Endometrial microvascular endothelial cells (primary cell): ENCODE results near the gene LAMA5. TPM values are rescaled to one million over a fixed set of nuclear protein-coding genes. Genes with fewer than 3 reads are reported as not detected.

Experiments used
- in situ Hi-C: cut with HindIII; loops from 2 replicates; pipeline ENCODE4 v1.10.0; 2017; ENCODE audit warnings: low sequenced_read_pairs, low pct_unique_long_range_greater_than_20kb; ENCODE audit errors: inconsistent ontology term
- total RNA-seq: library from RNA; depleted of rRNA; stranded (reverse); fragments of >200 nt; gene quantifications from one replicate; pipeline ENCODE4 v1.2.3, GENCODE V29; 2015; ENCODE audit errors: inconsistent ontology term

The LAMA5 gene
- total RNA-seq, result 132 TPM

- in situ Hi-C loops, result no loop called here
Observed at GRCh38 chr20:62367136-62367632, at the start of gene LAMA5. TSS of gene LAMA5 (minus strand) at chr20:62367312. CDS start at chr20:62367245, 67 bp downstream.

GRCh38 chr20:62415354-62416111, 48.4 kb upstream of the LAMA5 start:
- in situ Hi-C loops, result no loop called here

- in situ Hi-C loops, result no loop called here
Observed at GRCh38 chr20:62413896-62414481, 46.9 kb upstream of the LAMA5 start.

- in situ Hi-C loops, result no loop called here
Observed at GRCh38 chr20:62413025-62413570, 46.0 kb upstream of the LAMA5 start.

- in situ Hi-C loops, result no loop called here
Observed at GRCh38 chr20:62412194-62413024, 45.3 kb upstream of the LAMA5 start.

GRCh38 chr20:62411479-62412193, 44.5 kb upstream of the LAMA5 start:
- in situ Hi-C loops, result no loop called here

GRCh38 chr20:62410746-62411478, 43.8 kb upstream of the LAMA5 start:
- in situ Hi-C loops, result no loop called here

GRCh38 chr20:62409931-62410745, 43.0 kb upstream of the LAMA5 start:
- in situ Hi-C loops, result no loop called here

GRCh38 chr20:62409086-62409853, 42.2 kb upstream of the LAMA5 start:
- in situ Hi-C loops, result no loop called here

GRCh38 chr20:62408640-62409039, 41.5 kb upstream of the LAMA5 start:
- in situ Hi-C loops, result no loop called here

- in situ Hi-C loops, result no loop called here
Observed at GRCh38 chr20:62408055-62408454, 40.9 kb upstream of the LAMA5 start.

GRCh38 chr20:62407221-62407992, 40.3 kb upstream of the LAMA5 start, which contains the start of gene CABLES2:
TSS of gene CABLES2 (minus strand) at chr20:62407285. CDS start at chr20:62407276, 9 bp downstream.
- in situ Hi-C loops, result no loop called here

GRCh38 chr20:62406635-62407176, 39.6 kb upstream of the LAMA5 start:
- in situ Hi-C loops, result no loop called here

- in situ Hi-C loops, result no loop called here
Observed at GRCh38 chr20:62405981-62406513, 38.9 kb upstream of the LAMA5 start.
